ENCODE data around the gene KLHL4. TPM values are rescaled to one million over a fixed set of nuclear protein-coding genes. Genes with fewer than 3 reads are reported as not detected.
"Not testable (repeated sequence)": the region's sequence is repeated elsewhere in the genome, so short reads cannot be mapped to it uniquely, and the experiment has no call there.

KLHL4 gene
- total and polyA plus RNA-seq, 2 of the 13 experiments (the other 11 are each of a cell fraction or from before 2014, with no cell fraction given) = 0.15 TPM; not detected in 1

- TF ChIP-seq MED8 (CRISPR knock-in tag; IDR thresholded peaks at IDR 0.05; ENCODE audit: insufficient replicate concordance) (no peak), SMYD3 (CRISPR knock-in tag; IDR thresholded peaks at IDR 0.05) (no peak), SNAPC2 (CRISPR knock-in tag; IDR thresholded peaks at IDR 0.05) (no peak), ZNF766 (CRISPR knock-in tag; IDR thresholded peaks at IDR 0.05; ENCODE audit: borderline replicate concordance) (no peak)
Measured at GRCh38 chrX:87636533-87636932, 118.9 kb downstream of the KLHL4 start (continued).

GRCh38 chrX:87641439-87641838, 123.8 kb downstream of the KLHL4 start:
- DNase-seq (ENCODE audit: low spot score); ATAC-seq; POLR2A ChIA-PET; H3K4me2 ChIP-seq (ENCODE audit: low read depth, low read length); intact Hi-C loops (cut with micrococcal nuclease; ENCODE audit: unreplicated experiment); H3K27me3 ChIP-seq (ENCODE audit: control insufficient read depth in 1 of 2, insufficient read depth in 2 of 2, low read length in 2 of 2); H3K4me3 ChIP-seq (replicated peaks in 1 of 3; ENCODE audit: insufficient read depth in 1 of 3, low read depth in 2 of 3, low read length in 3 of 3); BruUV-seq (replicated peaks); CTCF ChIA-PET (ENCODE audit: low intra/inter-chr PET ratio, low total read pairs); H3K27ac ChIP-seq (ENCODE audit: extremely low read length, insufficient read depth, low read length); H3K79me2 ChIP-seq (ENCODE audit: insufficient read depth, low read length); H3K9me3 ChIP-seq (ENCODE audit: low read length); in situ Hi-C loops (cut with HindIII; ENCODE audit: extremely low pct_ligation_motif_present, low pct_unique_long_range_greater_than_20kb); H3K36me3 ChIP-seq (replicated peaks in 1 of 2; ENCODE audit: control insufficient read depth in 1 of 2, insufficient read depth in 2 of 2, low read length in 2 of 2); H3K4me1 ChIP-seq (ENCODE audit: insufficient read depth, low read length); H2AFZ ChIP-seq (ENCODE audit: low read length); H3K9ac ChIP-seq (ENCODE audit: insufficient read depth, low read depth, low read length); H4K20me1 ChIP-seq (ENCODE audit: insufficient read depth, low read length); FAIRE-seq: not testable (repeated sequence)
- no CpG with 5 or more reads among the region's 4 CpGs for WGBS (ENCODE audit: low lambda C conversion rate)

- POLR2A ChIA-PET = no interaction called here
- TF ChIP-seq NCOR1 (IDR thresholded peaks at IDR 0.05; ENCODE audit: borderline replicate concordance, low read length) (no peak), ZNF343 (CRISPR knock-in tag; IDR thresholded peaks at IDR 0.05) (no peak), GRHL1 (CRISPR knock-in tag; conservative IDR thresholded peaks at IDR 0.05) (no peak), ETV6 (CRISPR knock-in tag; conservative IDR thresholded peaks at IDR 0.05) (no peak), ZSCAN22 (CRISPR knock-in tag; IDR thresholded peaks at IDR 0.05) (no peak), ZBTB46 (CRISPR knock-in tag; IDR thresholded peaks at IDR 0.05; ENCODE audit: borderline replicate concordance) (no peak), ZSCAN30 (CRISPR knock-in tag; IDR thresholded peaks at IDR 0.05) (no peak), ZNF766 (CRISPR knock-in tag; IDR thresholded peaks at IDR 0.05; ENCODE audit: borderline replicate concordance) (no peak), ZBTB8A (CRISPR knock-in tag; IDR thresholded peaks at IDR 0.05; ENCODE audit: borderline replicate concordance, low read depth) (no peak), ONECUT2 (CRISPR knock-in tag; IDR thresholded peaks at IDR 0.05) (no peak), ZNF607 (CRISPR knock-in tag; IDR thresholded peaks at IDR 0.05; ENCODE audit: borderline replicate concordance) (no peak)
Measured at GRCh38 chrX:87661761-87662160, 144.2 kb downstream of the KLHL4 start.

More at GRCh38 chrX:87661761-87662160, 144.2 kb downstream of the KLHL4 start:
- FAIRE-seq (no peak), ATAC-seq (no peak), DNase-seq (ENCODE audit: low spot score) (no peak)
- Histone ChIP-seq H3K4me3 (replicated peaks in 1 of 3; ENCODE audit: insufficient read depth in 1 of 3, low read depth in 2 of 3, low read length in 3 of 3) (no peak overlapping the region), H3K4me1 (ENCODE audit: insufficient read depth, low read length) (no peaks in the 10 kb centered on the region), H2AFZ (ENCODE audit: low read length) (no peak overlapping the region), H3K27me3 (ENCODE audit: control insufficient read depth in 1 of 2, insufficient read depth in 2 of 2, low read length in 2 of 2) (no peaks in the 10 kb centered on the region), H3K27ac (ENCODE audit: extremely low read length, insufficient read depth, low read length) (no peak overlapping the region), H3K4me2 (ENCODE audit: low read depth, low read length) (no peak overlapping the region), H3K36me3 (replicated peaks in 1 of 2; ENCODE audit: control insufficient read depth in 1 of 2, insufficient read depth in 2 of 2, low read length in 2 of 2) (no peaks in the 10 kb centered on the region), H3K79me2 (ENCODE audit: insufficient read depth, low read length) (no peaks in the 10 kb centered on the region), H3K9ac (ENCODE audit: insufficient read depth, low read depth, low read length) (no peak overlapping the region), H4K20me1 (ENCODE audit: insufficient read depth, low read length) (no peaks in the 10 kb centered on the region), H3K9me3 (ENCODE audit: low read length) (no peaks in the 10 kb centered on the region)
- intact Hi-C loops (cut with micrococcal nuclease; ENCODE audit: unreplicated experiment) (no loop called here), in situ Hi-C loops (cut with HindIII; ENCODE audit: extremely low pct_ligation_motif_present, low pct_unique_long_range_greater_than_20kb) (no loop called here)
- WGBS (ENCODE audit: low lambda C conversion rate) = 3% methylated on average over 6 of the region's 6 CpGs
- CTCF ChIA-PET (ENCODE audit: low intra/inter-chr PET ratio, low total read pairs) = no interaction called here
- no TSS peak for BruUV-seq (replicated peaks)
